Right atrium auricular region (tissue), 2 donors: ENCODE results near the gene SPPL3. TPM values are rescaled to one million over a fixed set of nuclear protein-coding genes. Genes with fewer than 3 reads are reported as not detected.

Experiments used
- DNase-seq: peaks from one replicate; pipeline ENCODE4 v3.0.0-alpha.2; 2019; ENCODE audit warnings: low spot score
- H3K27ac ChIP-seq, 2 donors: fragments of 200-600 bp; sonication (generic); 1 replicate in 1 of 2; 2 replicates in 1 of 2; pipeline ENCODE4 v1.5.1; 2016 to 2019
- H3K27me3 ChIP-seq, 2 donors: fragments of 200-600 bp; sonication (generic); one replicate each; pipeline versions ENCODE4 v1.5.1 to v1.6.0; 2017 to 2019
- H3K36me3 ChIP-seq: fragments of 200-600 bp; sonication (generic); one replicate; pipeline ENCODE4 v1.5.1; 2016
- H3K4me1 ChIP-seq, 2 donors: fragments of 200-600 bp; sonication (generic); one replicate each; pipeline versions ENCODE4 v1.5.1 to v1.6.0; 2017 to 2019
- H3K4me3 ChIP-seq, 2 donors: fragments of 200-600 bp; sonication (generic); 1 replicate in 1 of 2; 2 replicates in 1 of 2; pipeline ENCODE4 v1.5.1; 2017 to 2019; ENCODE audit warnings: mild to moderate bottlenecking in 1 of 2, moderate library complexity in 1 of 2
- H3K9me3 ChIP-seq, 2 donors: fragments of 200-600 bp; sonication (generic); one replicate each; pipeline ENCODE4 v1.5.1; 2019
- total RNA-seq, 2 donors: library from RNA; depleted of rRNA; stranded (reverse); fragments of >200 nt; gene quantifications; one replicate each; pipeline ENCODE4 v1.1.0, GENCODE V29; 2016
- TF ChIP-seq, protein P1 (sequence below), 2 donors: fragments of 200-600 bp; sonication (generic); IDR thresholded peaks; one replicate each; pipeline ENCODE4 v1.5.1; 2019; ENCODE audit warnings: antibody characterized with exemption in 2 of 2

Gene SPPL3
- total RNA-seq, 2 donors from 2014 or later: 13.8 to 16.5 TPM

- peaks cover 0 to 29% of the 10 kb centered on the region in 2 donors for H3K4me1 ChIP-seq
- H3K4me3 ChIP-seq: no peak overlapping the region
- no peaks in the 10 kb centered on the region for H3K9me3 ChIP-seq
- H3K27me3 ChIP-seq: no peaks in the 10 kb centered on the region
- no peak for DNase-seq
- TF ChIP-seq, protein P1, sequence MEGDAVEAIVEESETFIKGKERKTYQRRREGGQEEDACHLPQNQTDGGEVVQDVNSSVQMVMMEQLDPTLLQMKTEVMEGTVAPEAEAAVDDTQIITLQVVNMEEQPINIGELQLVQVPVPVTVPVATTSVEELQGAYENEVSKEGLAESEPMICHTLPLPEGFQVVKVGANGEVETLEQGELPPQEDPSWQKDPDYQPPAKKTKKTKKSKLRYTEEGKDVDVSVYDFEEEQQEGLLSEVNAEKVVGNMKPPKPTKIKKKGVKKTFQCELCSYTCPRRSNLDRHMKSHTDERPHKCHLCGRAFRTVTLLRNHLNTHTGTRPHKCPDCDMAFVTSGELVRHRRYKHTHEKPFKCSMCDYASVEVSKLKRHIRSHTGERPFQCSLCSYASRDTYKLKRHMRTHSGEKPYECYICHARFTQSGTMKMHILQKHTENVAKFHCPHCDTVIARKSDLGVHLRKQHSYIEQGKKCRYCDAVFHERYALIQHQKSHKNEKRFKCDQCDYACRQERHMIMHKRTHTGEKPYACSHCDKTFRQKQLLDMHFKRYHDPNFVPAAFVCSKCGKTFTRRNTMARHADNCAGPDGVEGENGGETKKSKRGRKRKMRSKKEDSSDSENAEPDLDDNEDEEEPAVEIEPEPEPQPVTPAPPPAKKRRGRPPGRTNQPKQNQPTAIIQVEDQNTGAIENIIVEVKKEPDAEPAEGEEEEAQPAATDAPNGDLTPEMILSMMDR (IDR thresholded peaks at IDR 0.05): no peak
- no peak overlapping the region for H3K27ac ChIP-seq
- H3K36me3 ChIP-seq: no peaks in the 10 kb centered on the region
Observed at GRCh38 chr12:120872487-120872886, 31.7 kb downstream of the SPPL3 start.

- H3K9me3 ChIP-seq: no peaks in the 10 kb centered on the region
- peaks cover 0 to 34% of the 10 kb centered on the region in 2 donors for H3K4me1 ChIP-seq
- DNase-seq: no peak
- H3K4me3 ChIP-seq: no peak overlapping the region
- no peak overlapping the region for H3K27ac ChIP-seq
- TF ChIP-seq, protein P1 (IDR thresholded peaks at IDR 0.05): no peak
- H3K36me3 ChIP-seq: no peaks in the 10 kb centered on the region
- no peaks in the 10 kb centered on the region for H3K27me3 ChIP-seq
Observed at GRCh38 chr12:120870415-120870814, 33.7 kb downstream of the SPPL3 start.

DNA sequence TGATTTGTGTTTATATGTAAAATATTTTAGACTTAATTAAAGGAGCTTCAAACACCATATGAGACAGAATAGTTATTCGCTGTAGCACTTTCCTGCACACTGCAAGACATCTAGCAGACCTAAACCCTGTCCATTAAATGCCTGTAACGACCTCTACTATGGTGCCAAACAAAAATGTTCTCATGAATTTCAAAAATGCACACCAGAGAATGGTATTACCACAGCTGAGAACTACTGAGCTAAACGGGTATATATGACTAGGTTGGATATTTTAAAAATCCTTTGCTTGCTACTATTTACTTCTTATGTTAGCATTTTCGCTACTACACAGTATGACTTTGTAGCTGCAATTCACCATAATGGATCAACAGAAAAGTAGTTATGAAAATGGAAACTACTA, 34.8 kb downstream of the SPPL3 start:
- DNase-seq: no peak
- TF ChIP-seq, protein P1 (IDR thresholded peaks at IDR 0.05): no peak
- Histone ChIP-seq H3K36me3 (no peaks in the 10 kb centered on the region), H3K27me3 (no peaks in the 10 kb centered on the region), H3K4me3 (no peak overlapping the region), H3K9me3 (no peaks in the 10 kb centered on the region), H3K27ac (no peak overlapping the region), H3K4me1 (peaks cover 0 to 35% of the 10 kb centered on the region in 2 donors)

DNA sequence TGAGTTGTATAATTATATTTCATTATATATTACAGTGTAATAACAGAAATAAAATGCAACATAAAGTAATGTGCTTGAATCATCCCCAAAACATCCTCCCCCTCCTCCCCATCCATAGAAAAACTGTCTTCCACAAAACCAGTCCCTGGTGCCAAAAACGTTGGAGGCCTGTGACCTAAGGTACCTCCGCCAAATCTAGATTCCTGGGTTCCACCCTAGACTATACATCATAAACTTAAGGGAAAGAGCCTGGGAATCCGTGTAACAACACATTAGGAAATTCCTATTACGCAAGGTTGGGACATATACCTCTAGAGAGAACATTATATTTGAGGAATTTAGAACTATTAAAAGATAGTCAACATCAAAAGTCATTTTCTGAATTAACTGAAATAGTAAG, 38.0 kb downstream of the SPPL3 start:
- H3K4me1 ChIP-seq: peaks cover 0 to 13% of the 10 kb centered on the region in 2 donors
- H3K4me3 ChIP-seq: no peak overlapping the region
- DNase-seq: no peak
- no peaks in the 10 kb centered on the region for H3K9me3 ChIP-seq
- no peaks in the 10 kb centered on the region for H3K27me3 ChIP-seq
- H3K27ac ChIP-seq: no peak overlapping the region
- TF ChIP-seq, protein P1 (IDR thresholded peaks at IDR 0.05): no peak
- H3K36me3 ChIP-seq: no peaks in the 10 kb centered on the region

DNA sequence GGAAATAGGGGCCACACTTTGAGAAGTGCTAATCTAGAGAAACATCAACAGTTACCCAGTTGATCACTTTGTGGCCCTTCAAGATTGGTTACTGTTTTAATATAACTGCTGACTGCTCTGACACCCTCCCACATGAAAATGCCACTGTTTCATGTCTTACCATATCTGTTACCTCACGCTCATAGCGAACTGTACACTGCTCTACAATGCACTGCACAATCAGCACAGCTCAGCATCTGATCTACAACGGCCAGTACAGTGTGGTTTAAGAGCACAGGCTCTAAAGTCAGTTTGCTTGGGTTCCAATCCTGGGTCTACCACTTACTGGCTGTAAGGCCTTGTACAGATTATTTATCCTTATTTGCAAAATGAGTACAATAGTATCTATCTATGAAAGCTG, 39.1 kb downstream of the SPPL3 start:
- H3K9me3 ChIP-seq: no peaks in the 10 kb centered on the region
- TF ChIP-seq, protein P1 (IDR thresholded peaks at IDR 0.05): no peak
- no peaks in the 10 kb centered on the region for H3K27me3 ChIP-seq
- H3K4me3 ChIP-seq: no peak overlapping the region
- DNase-seq: no peak
- H3K4me1 ChIP-seq: peaks cover 0 to 13% of the 10 kb centered on the region in 2 donors
- no peaks in the 10 kb centered on the region for H3K36me3 ChIP-seq
- H3K27ac ChIP-seq: no peak overlapping the region

DNA sequence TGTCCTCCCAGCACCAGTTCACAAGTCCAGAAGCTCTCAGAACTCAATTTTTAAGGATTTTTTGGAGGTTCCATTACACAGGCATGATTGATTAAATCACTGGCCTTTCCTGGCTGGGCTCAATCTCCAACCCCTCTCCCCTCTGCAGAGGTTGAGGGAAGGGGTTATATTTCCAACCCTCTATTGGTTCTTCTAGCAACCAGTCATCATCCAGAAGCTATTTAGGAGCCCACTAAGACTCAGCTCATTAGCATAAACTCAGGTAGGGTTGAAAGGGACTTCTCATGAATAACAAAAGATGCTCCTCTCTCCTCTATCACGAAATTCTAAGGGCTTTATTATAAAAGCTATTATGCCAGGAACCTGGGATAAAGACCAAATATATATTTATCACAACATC, 41.5 kb downstream of the SPPL3 start:
- no peaks in the 10 kb centered on the region for H3K27me3 ChIP-seq
- H3K27ac ChIP-seq: no peak overlapping the region
- TF ChIP-seq, protein P1 (IDR thresholded peaks at IDR 0.05): no peak
- peaks cover 0 to 10% of the 10 kb centered on the region in 2 donors for H3K9me3 ChIP-seq
- DNase-seq: no peak
- peaks cover 0 to 13% of the 10 kb centered on the region in 2 donors for H3K4me1 ChIP-seq
- H3K36me3 ChIP-seq: no peaks in the 10 kb centered on the region
- no peak overlapping the region for H3K4me3 ChIP-seq
